ENCODE data around the gene FAM151A.

The FAM151A gene

GRCh38 chr1:54623216-54624007, at the start of gene FAM151A:
TSS of gene FAM151A (minus strand) at chr1:54623525. CDS start at chr1:54623395, 130 bp downstream.
- no peak for DNase-seq (ENCODE audit: extremely low read depth, low read depth)

GRCh38 chr1:54671985-54672608, 48.8 kb upstream of the FAM151A start:
- DNase-seq (ENCODE audit: extremely low read depth, low read depth) = peak; percentile 15
- TF ChIP-seq CTCF (IDR thresholded peaks at IDR 0.05; ENCODE audit: low read depth, low read length) = peak; percentile 93

More at GRCh38 chr1:54623216-54624007, at the start of gene FAM151A:
- no peak for TF ChIP-seq CTCF (IDR thresholded peaks at IDR 0.05; ENCODE audit: low read depth, low read length)

- DNase-seq (ENCODE audit: extremely low read depth, low read depth) = no peak
- no peak for TF ChIP-seq CTCF (IDR thresholded peaks at IDR 0.05; ENCODE audit: low read depth, low read length)
Measured at GRCh38 chr1:54668567-54668966, 45.2 kb upstream of the FAM151A start.

- no peak for TF ChIP-seq CTCF (IDR thresholded peaks at IDR 0.05; ENCODE audit: low read depth, low read length)
- no peak for DNase-seq (ENCODE audit: extremely low read depth, low read depth)
Measured at GRCh38 chr1:54667797-54668196, 44.5 kb upstream of the FAM151A start.

GRCh38 chr1:54666333-54666732, 43.0 kb upstream of the FAM151A start:
- no peak for TF ChIP-seq CTCF (IDR thresholded peaks at IDR 0.05; ENCODE audit: low read depth, low read length)
- DNase-seq (ENCODE audit: extremely low read depth, low read depth) = no peak

GRCh38 chr1:54665852-54666251, 42.5 kb upstream of the FAM151A start:
- DNase-seq (ENCODE audit: extremely low read depth, low read depth) = no peak
- no peak for TF ChIP-seq CTCF (IDR thresholded peaks at IDR 0.05; ENCODE audit: low read depth, low read length)

- DNase-seq (ENCODE audit: extremely low read depth, low read depth) = no peak
- no peak for TF ChIP-seq CTCF (IDR thresholded peaks at IDR 0.05; ENCODE audit: low read depth, low read length)
Measured at GRCh38 chr1:54664364-54664763, 41.0 kb upstream of the FAM151A start.
